ENCODE results near the gene SFXN3.
A peak's percentile ranks its signal among the peaks of the same experiment; 100 is the strongest.

Gene SFXN3

GRCh38 chr10:101035916-101036702, 5.1 kb downstream of the SFXN3 start:
- DNase-seq (ENCODE audit: low read depth in 2 of 2) = no peak

GRCh38 chr10:101036726-101037125, 5.7 kb downstream of the SFXN3 start:
- DNase-seq (ENCODE audit: low read depth in 2 of 2) = no peak

- no peak for DNase-seq (ENCODE audit: low read depth in 2 of 2)
Measured at GRCh38 chr10:101038484-101038883, 7.5 kb downstream of the SFXN3 start.

GRCh38 chr10:101040061-101040460, 9.0 kb downstream of the SFXN3 start:
- no peak for DNase-seq (ENCODE audit: low read depth in 2 of 2)

GRCh38 chr10:101040851-101041250, 9.8 kb downstream of the SFXN3 start:
- DNase-seq (ENCODE audit: low read depth in 2 of 2) = no peak

GRCh38 chr10:101041252-101041761, 10.3 kb downstream of the SFXN3 start:
- DNase-seq (ENCODE audit: low read depth in 2 of 2) = peak; percentile 46 to 60

GRCh38 chr10:101042118-101042517, 11.1 kb downstream of the SFXN3 start:
- DNase-seq (ENCODE audit: low read depth in 2 of 2) = no peak

GRCh38 chr10:101042667-101043362, 11.8 kb downstream of the SFXN3 start:
- peak; percentile 86 to 91 for DNase-seq (ENCODE audit: low read depth in 2 of 2)

- no peak for DNase-seq (ENCODE audit: low read depth in 2 of 2)
Measured at GRCh38 chr10:101043363-101043707, 12.3 kb downstream of the SFXN3 start.

GRCh38 chr10:101044117-101044516, 13.1 kb downstream of the SFXN3 start:
- DNase-seq (ENCODE audit: low read depth in 2 of 2) = no peak

GRCh38 chr10:101046332-101047238, 15.6 kb downstream of the SFXN3 start:
- no peak for DNase-seq (ENCODE audit: low read depth in 2 of 2)

- no peak for DNase-seq (ENCODE audit: low read depth in 2 of 2)
Measured at GRCh38 chr10:101047268-101047667, 16.2 kb downstream of the SFXN3 start.

- no peak for DNase-seq (ENCODE audit: low read depth in 2 of 2)
Measured at GRCh38 chr10:101047961-101048892, 17.2 kb downstream of the SFXN3 start.

GRCh38 chr10:101050208-101051069, 19.4 kb downstream of the SFXN3 start:
- DNase-seq (ENCODE audit: low read depth in 2 of 2) = peak; percentile 66 to 77

- DNase-seq (ENCODE audit: low read depth in 2 of 2) = no peak
Measured at GRCh38 chr10:101052285-101052684, 21.3 kb downstream of the SFXN3 start.

GRCh38 chr10:101053516-101053915, 22.5 kb downstream of the SFXN3 start:
- no peak for DNase-seq (ENCODE audit: low read depth in 2 of 2)

- no peak for DNase-seq (ENCODE audit: low read depth in 2 of 2)
Measured at GRCh38 chr10:101054351-101054750, 23.3 kb downstream of the SFXN3 start.

- no peak for DNase-seq (ENCODE audit: low read depth in 2 of 2)
Measured at GRCh38 chr10:101054876-101055275, 23.8 kb downstream of the SFXN3 start.

GRCh38 chr10:101055411-101055810, 24.4 kb downstream of the SFXN3 start:
- no peak for DNase-seq (ENCODE audit: low read depth in 2 of 2)

Measured in stimulated activated CD4-positive, alpha-beta T cell treated with anti-CD3 and anti-CD28 coated beads, Interleukin-4, amount 100 ng/mL, for 48 hours (primary cell).